Activated CD8-positive, alpha-beta memory T cell treated with anti-CD3 and anti-CD28 coated beads, Interleukin-2, amount 50 U/mL, for 48 hours (primary cell): ENCODE results near the gene IL18RAP.
A peak's percentile ranks its signal among the peaks of the same experiment; 100 is the strongest.

Experiments used
- DNase-seq: peaks from one replicate; pipeline ENCODE4 v3.0.0-alpha.2; 2020

IL18RAP gene

GRCh38 chr2:102470168-102470567, 47.2 kb downstream of the IL18RAP start:
- DNase-seq = no peak

- DNase-seq = peak; percentile 67
Observed at GRCh38 chr2:102473020-102473419, 50.1 kb downstream of the IL18RAP start, which contains the start of gene SLC9A4. TSS of gene SLC9A4 (plus strand) at chr2:102473226. CDS start at chr2:102473760, 534 bp downstream.

- DNase-seq = no peak
Observed at GRCh38 chr2:102473631-102474030, 50.7 kb downstream of the IL18RAP start.

- no peak for DNase-seq
Observed at GRCh38 chr2:102474785-102475184, 51.8 kb downstream of the IL18RAP start.

GRCh38 chr2:102478686-102479470, 55.9 kb downstream of the IL18RAP start:
- DNase-seq = no peak

GRCh38 chr2:102480285-102481195, 57.6 kb downstream of the IL18RAP start:
- no peak for DNase-seq

GRCh38 chr2:102481931-102482330, 59.0 kb downstream of the IL18RAP start:
- DNase-seq = no peak

GRCh38 chr2:102483086-102483485, 60.1 kb downstream of the IL18RAP start:
- no peak for DNase-seq

GRCh38 chr2:102484310-102485061, 61.5 kb downstream of the IL18RAP start:
- no peak for DNase-seq

GRCh38 chr2:102485147-102485785, 62.3 kb downstream of the IL18RAP start:
- DNase-seq = no peak

GRCh38 chr2:102486941-102487702, 64.2 kb downstream of the IL18RAP start:
- DNase-seq = no peak

GRCh38 chr2:102487761-102488462, 65.0 kb downstream of the IL18RAP start:
- no peak for DNase-seq

GRCh38 chr2:102489646-102490045, 66.7 kb downstream of the IL18RAP start:
- no peak for DNase-seq

- no peak for DNase-seq
Observed at GRCh38 chr2:102492006-102492405, 69.0 kb downstream of the IL18RAP start.

GRCh38 chr2:102494570-102494969, 71.6 kb downstream of the IL18RAP start:
- DNase-seq = no peak

- no peak for DNase-seq
Observed at GRCh38 chr2:102498414-102498813, 75.5 kb downstream of the IL18RAP start.

- no peak for DNase-seq
Observed at GRCh38 chr2:102499558-102499957, 76.6 kb downstream of the IL18RAP start.
